SK-N-SH (cell line): ENCODE results near the gene HEATR3. TPM values are rescaled to one million over a fixed set of nuclear protein-coding genes. Genes with fewer than 3 reads are reported as not detected.

Experiments used
- CTCF ChIA-PET: fragments of 300-600, 350-600 bp; formaldehyde crosslinking; extraction: SDS; loops from one replicate; lab custom pipeline; 2021; lab: Yijun Ruan, JAX
- POLR2A ChIA-PET: fragments of 350-600 bp; sonication (Branson Sonifier 250); formaldehyde crosslinking; extraction: SDS; loops from one replicate; lab custom pipeline; 2020; ENCODE audit warnings: antibody characterized with exemption, inconsistent platforms; lab: Yijun Ruan, JAX
- DNase-seq: peaks from one replicate; pipeline ENCODE4 v3.0.0; 2012
- H2AFZ ChIP-seq: fragments of 200-600 bp; sonication (generic); 2 replicates; pipeline ENCODE4 v1.8.1; 2016; ENCODE audit warnings: antibody characterized with exemption, mild to moderate bottlenecking, low read depth
- H3F3A ChIP-seq: fragments of 200-600 bp; sonication (generic); replicated peaks from 2 replicates; pipeline ENCODE3; 2016; ENCODE audit warnings: antibody characterized with exemption, mild to moderate bottlenecking; ENCODE audit not compliant: insufficient read depth
- H3K27ac ChIP-seq, 2 experiments: fragments of 200-500 bp in 1 of 2; fragments of 200-600 bp in 1 of 2; sonication (Bioruptor generic) in 1 of 2; sonication (generic), shearing (Covaris generic) in 1 of 2; 2 replicates each; pipeline versions ENCODE4 v1.5.1 to v1.6.1; 2014 to 2016; ENCODE audit warnings: low read depth in 2 of 2, inconsistent platforms in 1 of 2, low read length in 1 of 2, mild to moderate bottlenecking in 1 of 2, mixed read lengths in 1 of 2
- H3K27me3 ChIP-seq: fragments of 200-600 bp; sonication (generic), shearing (Covaris generic); 2 replicates; pipeline ENCODE4 v1.6.1; 2016; ENCODE audit warnings: mixed run types; ENCODE audit not compliant: insufficient read depth
- H3K36me3 ChIP-seq, 2 experiments: fragments of 200-500 bp in 1 of 2; fragments of 200-600 bp in 1 of 2; sonication (Bioruptor generic) in 1 of 2; sonication (generic) in 1 of 2; replicated peaks in 1 of 2; 2 replicates each; pipeline versions ENCODE3 to v1.5.1; 2014 to 2016; ENCODE audit warnings: low read length in 1 of 2, mild to moderate bottlenecking in 1 of 2; ENCODE audit not compliant: insufficient read depth in 2 of 2, control insufficient read depth in 1 of 2
- H3K4me1 ChIP-seq, 2 experiments: fragments of 200-500 bp in 1 of 2; fragments of 200-600 bp in 1 of 2; sonication (Bioruptor generic) in 1 of 2; sonication (generic), shearing (Covaris generic) in 1 of 2; 2 replicates each; pipeline versions ENCODE4 v1.5.1 to v1.6.1; 2014 to 2016; ENCODE audit warnings: low read depth in 1 of 2, low read length in 1 of 2, mixed run types in 1 of 2; ENCODE audit not compliant: insufficient read depth in 2 of 2, control insufficient read depth in 1 of 2
- H3K4me2 ChIP-seq: fragments of 200-600 bp; sonication (generic), shearing (Covaris generic); 2 replicates; pipeline ENCODE4 v1.6.1; 2017; ENCODE audit warnings: mixed run types
- H3K4me3 ChIP-seq, 2 experiments: fragments of 200-500 bp in 1 of 2; fragments of 200-600 bp in 1 of 2; sonication (Bioruptor generic) in 1 of 2; sonication (generic), shearing (Covaris generic) in 1 of 2; 2 replicates each; pipeline versions ENCODE4 v1.5.1 to v1.8.1; 2014 to 2016; ENCODE audit warnings: low read depth in 2 of 2, inconsistent platforms in 1 of 2, low read length in 1 of 2, mild to moderate bottlenecking in 1 of 2, mixed read lengths in 1 of 2, moderate library complexity in 1 of 2
- H3K79me2 ChIP-seq: fragments of 200-600 bp; sonication (generic); 2 replicates; pipeline ENCODE4 v1.8.1; 2017; ENCODE audit warnings: mild to moderate bottlenecking; ENCODE audit not compliant: insufficient read depth
- H3K9ac ChIP-seq: fragments of 200-600 bp; sonication (generic); 2 replicates; pipeline ENCODE4 v1.6.1; 2017; ENCODE audit warnings: mixed run types
- H3K9me2 ChIP-seq: fragments of 200-600 bp; sonication (generic); 2 replicates; pipeline ENCODE4 v1.6.1; 2017; ENCODE audit warnings: mixed run types
- H3K9me3 ChIP-seq: fragments of 200-600 bp; sonication (generic); 2 replicates; pipeline ENCODE4 v1.6.1; 2017; ENCODE audit warnings: mixed run types, mild to moderate bottlenecking, moderate library complexity
- H4K20me1 ChIP-seq: fragments of 200-600 bp; sonication (generic); 2 replicates; pipeline ENCODE4 v1.6.1; 2017; ENCODE audit warnings: mild to moderate bottlenecking, mixed run types; ENCODE audit not compliant: insufficient read depth
- EP300 ChIP-seq, 2 experiments: IDR thresholded peaks; 2 replicates each; pipeline versions ENCODE4 v1.4.0 to v1.6.1; 2012; ENCODE audit warnings: borderline replicate concordance in 1 of 2, low read depth in 1 of 2, low read length in 1 of 2
- FOSL2 ChIP-seq: IDR thresholded peaks from 2 replicates; pipeline ENCODE4 v1.4.0; 2012; ENCODE audit warnings: low read depth, mild to moderate bottlenecking, moderate library complexity, borderline replicate concordance
- GABPA ChIP-seq: IDR thresholded peaks from 2 replicates; pipeline ENCODE4 v1.4.0; 2012; ENCODE audit warnings: low read depth, mild to moderate bottlenecking
- MEF2A ChIP-seq: IDR thresholded peaks from 2 replicates; pipeline ENCODE4 v1.4.0; 2012; ENCODE audit warnings: low read depth, borderline replicate concordance
- RAD21 ChIP-seq: IDR thresholded peaks from 2 replicates; pipeline ENCODE4 v1.6.1; 2012; ENCODE audit warnings: mild to moderate bottlenecking, low read length
- RXRA ChIP-seq: IDR thresholded peaks from 2 replicates; pipeline ENCODE4 v1.4.0; 2012; ENCODE audit warnings: low read depth, mild to moderate bottlenecking, borderline replicate concordance
- SMC3 ChIP-seq: IDR thresholded peaks from 2 replicates; pipeline ENCODE4 v1.6.1; 2012; ENCODE audit warnings: low read depth, low read length, improper control_type of control experiment
- USF1 ChIP-seq: IDR thresholded peaks from 2 replicates; pipeline ENCODE4 v1.4.0; 2012; ENCODE audit warnings: low read depth, borderline replicate concordance
- USF2 ChIP-seq: fragments of 150-350 bp; IDR thresholded peaks from 2 replicates; pipeline ENCODE4 v1.6.1; 2017; ENCODE audit warnings: antibody characterized with exemption, low read length, low read depth, borderline replicate concordance
- WGBS: methylation state at CpG from one replicate; pipeline ENCODE4 v1.1.6; 2017; ENCODE audit warnings: low lambda C conversion rate; 5-methylcytosine and 5-hydroxymethylcytosine counted together
- polyA plus RNA-seq, 3 experiments: library from polyadenylated mRNA; depleted of rRNA; stranded (reverse); fragments of >200 nt; gene quantifications; 2 replicates each; pipeline ENCODE4 v1.2.3, GENCODE V29; 2012
- TF ChIP-seq, protein P1 (sequence below): IDR thresholded peaks from 2 replicates; pipeline ENCODE4 v1.4.0; 2012; ENCODE audit warnings: low read depth
- TF ChIP-seq, protein P2 (sequence below): IDR thresholded peaks from 2 replicates; pipeline ENCODE4; 2012
- TF ChIP-seq, protein P3 (sequence below): fragments of 150-350 bp; IDR thresholded peaks from 2 replicates; pipeline ENCODE4 v1.6.1; 2016; ENCODE audit warnings: mild to moderate bottlenecking, low read depth, low read length

The HEATR3 gene
- polyA plus RNA-seq, 1 of the 3 experiments (the other 2 are of a cell fraction) = 10.1 TPM

GRCh38 chr16:50081428-50082018, 15.8 kb downstream of the HEATR3 start (continued):
- no peak for TF ChIP-seq RAD21
- TF ChIP-seq, all 33 proteins: peak for 0

DNA sequence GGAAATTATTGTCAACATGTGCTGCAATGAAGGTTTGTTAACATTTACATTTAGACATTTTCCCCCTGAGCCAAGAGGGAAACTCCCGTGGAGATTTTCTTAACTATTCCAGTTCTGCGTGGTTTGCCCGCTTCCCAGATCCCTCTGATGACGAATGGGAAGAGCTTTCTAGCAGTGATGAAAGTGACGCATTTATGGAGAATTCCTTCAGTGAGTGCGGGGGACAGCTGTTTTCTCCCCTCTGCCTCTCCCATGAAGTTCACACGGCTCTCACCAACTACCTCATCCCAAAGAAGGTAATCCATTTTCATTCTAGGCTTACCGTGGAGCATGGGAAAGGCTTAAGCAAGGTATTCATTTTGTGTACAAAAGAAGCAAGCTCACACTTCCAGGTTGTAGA, 18.2 kb downstream of the HEATR3 start:
- Histone ChIP-seq H3K4me3 (no peak overlapping the region), H3K9me3 (no peaks in the 10 kb centered on the region), H3K27ac (no peak overlapping the region), H2AFZ (no peak overlapping the region), H4K20me1 (no peaks in the 10 kb centered on the region), H3K27me3 (no peaks in the 10 kb centered on the region), H3K79me2 (peaks cover 15% of the 10 kb centered on the region; the same call in 1 of the 2 replicates), H3K9me2 (no peaks in the 10 kb centered on the region), H3K9ac (no peak overlapping the region), H3K36me3 (peaks cover 43 to 44% of the 10 kb centered on the region in 2 experiments), H3K4me1 (no peaks in the 10 kb centered on the region), H3K4me2 (no peak overlapping the region), H3F3A (no peaks in the 10 kb centered on the region)
- ChIA-PET POLR2A (no interaction called here), CTCF (interaction anchor here (0.9 to 1.3 kb wide), 3 partner anchors 8 to 59 kb away, joined by 3 to 5 read pairs (median 5); partner anchors contain the start of gene CNEP1R1)
- TF ChIP-seq USF2 (no peak), USF1 (no peak), FOSL2 (no peak), MEF2A (no peak), SMC3 (no peak), RXRA (no peak), EP300 (IDR thresholded peaks at IDR 0.05; ENCODE audit: borderline replicate concordance in 1 of 2, low read depth in 1 of 2, low read length in 1 of 2) (no peak), GABPA (no peak)
- TF ChIP-seq, protein P1, sequence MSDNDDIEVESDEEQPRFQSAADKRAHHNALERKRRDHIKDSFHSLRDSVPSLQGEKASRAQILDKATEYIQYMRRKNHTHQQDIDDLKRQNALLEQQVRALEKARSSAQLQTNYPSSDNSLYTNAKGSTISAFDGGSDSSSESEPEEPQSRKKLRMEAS = no peak
- TF ChIP-seq, protein P2, sequence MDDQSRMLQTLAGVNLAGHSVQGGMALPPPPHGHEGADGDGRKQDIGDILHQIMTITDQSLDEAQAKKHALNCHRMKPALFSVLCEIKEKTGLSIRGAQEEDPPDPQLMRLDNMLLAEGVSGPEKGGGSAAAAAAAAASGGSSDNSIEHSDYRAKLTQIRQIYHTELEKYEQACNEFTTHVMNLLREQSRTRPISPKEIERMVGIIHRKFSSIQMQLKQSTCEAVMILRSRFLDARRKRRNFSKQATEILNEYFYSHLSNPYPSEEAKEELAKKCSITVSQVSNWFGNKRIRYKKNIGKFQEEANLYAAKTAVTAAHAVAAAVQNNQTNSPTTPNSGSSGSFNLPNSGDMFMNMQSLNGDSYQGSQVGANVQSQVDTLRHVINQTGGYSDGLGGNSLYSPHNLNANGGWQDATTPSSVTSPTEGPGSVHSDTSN = no peak
- TF ChIP-seq, protein P3, sequence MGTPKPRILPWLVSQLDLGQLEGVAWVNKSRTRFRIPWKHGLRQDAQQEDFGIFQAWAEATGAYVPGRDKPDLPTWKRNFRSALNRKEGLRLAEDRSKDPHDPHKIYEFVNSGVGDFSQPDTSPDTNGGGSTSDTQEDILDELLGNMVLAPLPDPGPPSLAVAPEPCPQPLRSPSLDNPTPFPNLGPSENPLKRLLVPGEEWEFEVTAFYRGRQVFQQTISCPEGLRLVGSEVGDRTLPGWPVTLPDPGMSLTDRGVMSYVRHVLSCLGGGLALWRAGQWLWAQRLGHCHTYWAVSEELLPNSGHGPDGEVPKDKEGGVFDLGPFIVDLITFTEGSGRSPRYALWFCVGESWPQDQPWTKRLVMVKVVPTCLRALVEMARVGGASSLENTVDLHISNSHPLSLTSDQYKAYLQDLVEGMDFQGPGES = no peak
- 94% methylated on average over 8 of the region's 8 CpGs for WGBS
- DNase-seq = no peak
